Lung (tissue), 12 donors: ENCODE results near the gene LRRN4. TPM values are rescaled to one million over a fixed set of nuclear protein-coding genes. Genes with fewer than 3 reads are reported as not detected.

Source experiments
- ATAC-seq: fragments of 200-7000 bp; cut with Tn5 transposase; one replicate; pipeline ENCODE4 v1.9.1; 2020; ENCODE audit warnings: moderate number of reproducible peaks; ENCODE audit not compliant: insufficient read depth, low FRiP score
- DNase-seq, 3 donors: peaks; one replicate each; pipeline ENCODE4 v3.0.0-alpha.2; 2013 to 2017
- H3K27ac ChIP-seq, 2 donors: one replicate each; pipeline ENCODE4 v1.5.1; 2013; ENCODE audit warnings: mild to moderate bottlenecking in 2 of 2, moderate library complexity in 2 of 2, control low read depth in 1 of 2, inconsistent platforms in 1 of 2, low read depth in 1 of 2, low read length in 1 of 2
- H3K27me3 ChIP-seq, 3 donors: one replicate each; pipeline ENCODE4 v1.5.1; 2013; ENCODE audit warnings: low read length in 2 of 3; ENCODE audit not compliant: control insufficient read depth in 3 of 3, insufficient read depth in 3 of 3
- H3K36me3 ChIP-seq, 4 donors: one replicate each; pipeline ENCODE4 v1.5.1; 2013; ENCODE audit warnings: low read length in 4 of 4, mild to moderate bottlenecking in 1 of 4, moderate library complexity in 1 of 4; ENCODE audit not compliant: control insufficient read depth in 4 of 4, insufficient read depth in 4 of 4
- H3K4me1 ChIP-seq, 5 donors: one replicate each; pipeline ENCODE4 v1.5.1; 2013; ENCODE audit warnings: low read length in 5 of 5, mild to moderate bottlenecking in 2 of 5, moderate library complexity in 1 of 5; ENCODE audit not compliant: control insufficient read depth in 5 of 5, insufficient read depth in 5 of 5
- H3K4me3 ChIP-seq: one replicate; pipeline ENCODE4 v1.5.1; 2013; ENCODE audit warnings: mild to moderate bottlenecking, control low read depth, moderate library complexity
- H3K9ac ChIP-seq, 2 donors: one replicate each; pipeline ENCODE4 v1.5.1; 2013; ENCODE audit warnings: low read length in 2 of 2, control low read depth in 1 of 2; ENCODE audit not compliant: insufficient read depth in 1 of 2
- H3K9me3 ChIP-seq, 4 donors: one replicate each; pipeline ENCODE4 v1.5.1; 2013; ENCODE audit warnings: low read length in 3 of 4, mild to moderate bottlenecking in 1 of 4, moderate library complexity in 1 of 4; ENCODE audit not compliant: control insufficient read depth in 4 of 4, insufficient read depth in 3 of 4
- CTCF ChIP-seq: IDR thresholded peaks from 2 replicates; pipeline ENCODE4 v1.5.1; 2012; ENCODE audit warnings: mild to moderate bottlenecking; ENCODE audit errors: control extremely low read depth, extremely low read depth
- WGBS, 2 donors: extraction: QIAGEN DNeasy Blood & Tissue Kit; methylation state at CpG; one replicate each; pipeline ENCODE4 v1.1.7; 2013; 5-methylcytosine and 5-hydroxymethylcytosine counted together
- polyA plus RNA-seq, 2 donors: library from polyadenylated mRNA; stranded (reverse); fragments of 200-250 nt; gene quantifications; one replicate each; pipeline ENCODE4 v1.2.1, GENCODE V29; 2013
- total RNA-seq, 2 donors: library from RNA; depleted of rRNA in 1 of 2; stranded (reverse); fragments of >200 nt in 1 of 2; gene quantifications; one replicate each; pipeline ENCODE4 v1.2.1, GENCODE V29; 2014 to 2021
- donor health status: control.
- donor health status: control.
- donor health status: Bipolar disorder and iron deficiency.
- donor health status: healthy.
- donor health status: DM: yes; HTN: yes; CAD: no.

LRRN4 gene
- total and polyA plus RNA-seq, 4 donors = 9.8 to 62.3 (median 23.5) TPM

DNA sequence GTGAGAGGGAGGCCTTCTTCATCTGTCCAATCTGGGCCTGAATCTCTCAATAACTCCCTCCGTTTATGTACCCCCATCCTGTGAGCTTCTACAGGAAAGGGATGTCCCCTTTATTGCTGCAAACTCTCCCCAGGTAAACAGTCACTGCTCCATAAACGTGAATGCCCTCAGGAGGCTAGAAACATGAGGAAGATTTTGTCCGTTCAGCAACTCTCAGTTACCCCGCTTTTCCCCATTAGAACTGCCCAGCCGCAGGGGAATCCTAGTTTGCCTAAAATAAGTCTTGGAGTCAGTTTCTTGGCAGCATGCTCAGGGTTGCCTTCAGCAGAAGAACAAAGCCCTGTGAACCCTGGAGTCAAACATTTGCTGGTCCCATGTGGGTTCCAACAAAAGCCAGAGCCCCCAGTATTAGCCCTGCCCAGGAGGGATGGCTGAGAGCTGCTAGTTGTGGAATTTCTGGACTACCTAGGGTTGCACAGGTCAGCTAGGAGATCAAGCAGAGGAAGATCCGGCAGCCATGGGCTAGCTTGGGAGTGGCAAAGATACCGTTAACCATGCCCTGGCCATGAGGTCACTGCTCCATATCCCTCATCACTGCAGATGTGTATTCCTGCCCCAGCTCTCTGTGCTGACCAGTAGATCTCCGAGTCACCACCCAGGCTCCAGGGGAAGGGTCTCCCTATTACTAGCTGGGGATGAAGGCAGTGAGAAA, 640 bp downstream of the LRRN4 start:
- no peak for ATAC-seq
- H3K27me3 ChIP-seq = peaks cover 0 to 28% (median 18%) of the 10 kb centered on the region in 3 donors
- no peak for TF ChIP-seq CTCF
- H3K27ac ChIP-seq = peak overlapping the region in 1 of 2 donors; percentile 2
- H3K9me3 ChIP-seq = no peaks in the 10 kb centered on the region
- peaks cover 0 to 10% (median 2%) of the 10 kb centered on the region in 5 donors for H3K4me1 ChIP-seq
- WGBS, 2 donors = 69 to 70% methylated on average over 8 of the region's 8 CpGs
- no peaks in the 10 kb centered on the region for H3K36me3 ChIP-seq
- no peak overlapping the region for H3K9ac ChIP-seq
- no peak for DNase-seq
- no peak overlapping the region for H3K4me3 ChIP-seq

GRCh38 chr20:6051505-6051904, 2.4 kb downstream of the LRRN4 start:
- Histone ChIP-seq H3K9ac (no peak overlapping the region), H3K4me3 (peak overlapping the region; percentile 22), H3K9me3 (no peaks in the 10 kb centered on the region), H3K27me3 (peaks cover 0 to 28% (median 18%) of the 10 kb centered on the region in 3 donors), H3K27ac (peak overlapping the region in 1 of 2 donors; percentile 55), H3K36me3 (no peaks in the 10 kb centered on the region), H3K4me1 (peaks cover 0 to 10% (median 2%) of the 10 kb centered on the region in 5 donors)
- no peak for TF ChIP-seq CTCF
- DNase-seq = peak; percentile 26 to 53 (median 41)
- ATAC-seq = peak; percentile 28
- WGBS, 2 donors = 44 to 46% methylated on average over 5 of the region's 5 CpGs

DNA sequence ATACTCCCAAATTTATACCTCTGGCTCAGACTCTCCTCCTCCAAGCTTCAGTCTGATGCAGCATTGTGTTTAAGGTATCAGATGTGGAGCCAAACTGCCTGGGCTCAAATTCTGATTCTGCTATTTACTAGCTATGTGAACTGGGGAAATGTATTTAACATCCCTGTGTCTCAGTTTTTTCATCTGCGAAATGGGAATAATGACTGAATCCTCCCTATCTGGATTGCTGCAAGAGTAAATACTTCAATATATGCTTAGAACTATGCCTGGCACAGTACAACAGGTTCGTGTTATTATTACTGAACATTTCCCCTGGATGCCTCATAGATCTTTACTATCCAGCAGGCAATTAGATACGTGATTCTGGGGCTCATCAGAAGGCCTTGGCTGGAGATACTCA, 5.5 kb downstream of the LRRN4 start:
- TF ChIP-seq CTCF = no peak
- ATAC-seq = no peak
- WGBS, 2 donors = 89 to 92% methylated on average over 3 of the region's 3 CpGs

More for the DNA sequence above, 5.5 kb downstream of the LRRN4 start:
- H3K27me3 ChIP-seq = peaks cover 0 to 22% (median 15%) of the 10 kb centered on the region in 3 donors
- H3K36me3 ChIP-seq = peaks cover 0 to 2% (median 0%) of the 10 kb centered on the region in 4 donors
- H3K4me1 ChIP-seq = peaks cover 0 to 7% (median 2%) of the 10 kb centered on the region in 5 donors
- H3K27ac ChIP-seq = no peak overlapping the region
- DNase-seq = no peak
- no peaks in the 10 kb centered on the region for H3K9me3 ChIP-seq
- H3K4me3 ChIP-seq = no peak overlapping the region
- H3K9ac ChIP-seq = no peak overlapping the region
